GM04503 (cell line): Measurements from ENCODE around the gene MICAL2.

ENCODE experiments used
- DNase-seq: peaks from one replicate; pipeline ENCODE4 v3.0.0-alpha.2; 2012; ENCODE audit warnings: low read depth

The MICAL2 gene

GRCh38 chr11:12232817-12233601, 122.6 kb downstream of the MICAL2 start:
- peak; percentile 77 for DNase-seq

DNA sequence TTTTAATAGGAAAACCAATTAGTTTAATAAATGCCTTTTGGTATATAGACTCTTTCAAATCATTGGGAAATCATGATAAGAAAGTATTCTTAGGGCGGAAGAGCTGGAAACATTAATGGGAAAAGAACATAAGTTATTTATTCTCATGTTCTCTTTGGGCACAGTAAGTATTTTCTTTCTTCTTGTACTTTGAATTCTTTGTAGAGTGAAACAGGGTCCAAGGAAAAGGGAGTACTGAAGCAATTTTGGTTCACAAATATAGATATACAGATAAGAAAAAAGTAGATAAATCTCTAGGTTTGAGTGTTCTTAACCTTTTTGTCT, 123.2 kb downstream of the MICAL2 start:
- no peak for DNase-seq

- no peak for DNase-seq
Measured at GRCh38 chr11:12234221-12234620, 123.8 kb downstream of the MICAL2 start.

DNA sequence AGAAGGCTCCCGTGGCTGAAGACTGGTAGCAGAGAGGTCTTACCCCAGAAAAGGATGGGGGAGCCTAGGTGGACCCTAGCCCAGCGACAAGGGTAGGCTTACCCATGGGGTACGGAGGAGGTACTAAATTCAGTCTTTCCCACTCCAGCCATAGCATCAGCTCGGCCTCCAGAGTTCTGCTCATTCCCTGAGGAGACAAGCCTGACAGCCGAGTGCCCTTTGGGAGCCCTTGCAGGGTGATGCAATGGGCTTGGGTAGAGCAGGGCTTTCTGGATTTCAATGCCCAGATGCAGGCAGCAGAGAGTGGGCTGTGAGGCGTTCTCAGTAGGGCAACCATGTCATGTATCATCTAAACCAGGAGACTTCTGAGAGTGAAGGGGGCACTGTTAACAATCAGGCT, 124.7 kb downstream of the MICAL2 start:
- no peak for DNase-seq

DNA sequence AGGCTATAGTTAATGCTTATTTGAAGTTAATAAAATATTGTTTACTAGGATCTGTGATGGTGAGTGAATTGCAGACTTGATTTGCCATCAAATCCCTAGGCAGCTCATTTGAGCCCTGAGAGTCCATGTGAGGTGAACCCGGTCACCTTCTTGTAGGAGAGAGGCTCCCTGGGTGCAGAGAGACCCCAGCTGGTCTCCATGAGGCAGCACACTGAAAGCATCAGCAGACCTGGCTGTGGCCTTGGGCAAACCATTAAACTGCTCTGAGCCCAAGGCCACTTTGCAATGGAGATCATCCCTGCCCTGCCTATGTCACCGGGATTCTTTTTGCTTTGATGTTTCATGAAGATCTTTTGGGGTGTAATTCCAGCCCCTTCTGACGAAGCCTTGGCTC, 125.2 kb downstream of the MICAL2 start:
- DNase-seq: no peak

DNA sequence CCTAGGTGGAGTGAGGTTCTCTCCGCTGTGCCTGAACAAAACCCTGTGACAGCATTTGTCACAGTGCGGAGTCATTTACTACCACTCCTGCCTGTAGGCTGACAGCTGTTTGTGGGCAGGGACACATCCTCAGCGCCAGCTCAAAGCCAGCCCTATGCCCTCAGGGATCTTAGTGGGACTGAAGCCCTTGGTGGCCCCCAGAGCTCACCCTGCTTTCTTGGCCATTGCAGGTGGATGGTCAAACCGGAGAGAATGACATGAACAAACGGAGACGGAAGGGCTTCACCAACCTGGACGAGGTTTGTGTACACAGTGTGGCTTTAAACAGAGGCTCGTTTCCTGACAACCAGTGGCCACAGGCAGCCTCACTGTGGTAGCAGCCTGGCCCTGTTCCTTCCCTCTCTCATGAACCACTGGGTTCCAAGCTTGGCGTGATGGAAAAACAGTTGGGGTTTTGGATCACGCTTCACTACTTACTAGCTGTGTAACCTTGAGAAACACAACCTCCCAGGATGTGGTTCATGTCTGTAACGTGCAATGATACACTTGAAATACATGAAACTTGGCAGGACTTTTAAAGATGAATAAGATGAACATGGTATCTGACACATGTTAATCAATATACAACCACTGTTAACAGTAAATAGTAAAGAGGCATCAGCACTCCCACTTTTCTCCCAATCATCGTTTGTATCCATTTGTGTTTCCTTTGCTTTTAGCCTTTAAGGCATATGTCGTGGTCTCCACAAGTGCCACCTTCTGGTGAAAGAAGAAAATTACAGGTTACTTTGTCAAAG, 125.8 kb downstream of the MICAL2 start:
- peak; percentile 38 for DNase-seq

- no peak for DNase-seq
Measured at GRCh38 chr11:12236744-12237101, 126.3 kb downstream of the MICAL2 start.

- no peak for DNase-seq
Measured at GRCh38 chr11:12237381-12237784, 127.0 kb downstream of the MICAL2 start.

DNA sequence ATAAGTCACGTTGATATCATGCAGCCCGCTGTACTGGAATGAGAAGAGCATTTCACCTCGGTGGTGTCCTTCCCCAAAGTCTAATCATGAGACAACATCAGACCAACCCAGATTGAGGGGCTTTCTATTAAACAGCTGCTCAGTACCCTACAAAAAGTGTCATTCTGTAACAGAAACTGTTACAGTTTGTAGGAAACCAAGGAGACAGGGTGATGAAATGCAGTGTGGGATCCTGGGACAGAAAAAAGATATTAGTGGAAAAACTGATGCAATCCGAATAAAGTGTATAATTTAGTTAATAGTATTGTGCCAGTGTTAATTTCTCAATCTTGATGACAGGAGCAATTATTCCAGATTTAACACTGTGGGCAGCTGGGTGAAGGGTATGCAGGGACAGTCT, 128.0 kb downstream of the MICAL2 start:
- no peak for DNase-seq

GRCh38 chr11:12239396-12239795, 129.0 kb downstream of the MICAL2 start:
- DNase-seq: no peak

DNA sequence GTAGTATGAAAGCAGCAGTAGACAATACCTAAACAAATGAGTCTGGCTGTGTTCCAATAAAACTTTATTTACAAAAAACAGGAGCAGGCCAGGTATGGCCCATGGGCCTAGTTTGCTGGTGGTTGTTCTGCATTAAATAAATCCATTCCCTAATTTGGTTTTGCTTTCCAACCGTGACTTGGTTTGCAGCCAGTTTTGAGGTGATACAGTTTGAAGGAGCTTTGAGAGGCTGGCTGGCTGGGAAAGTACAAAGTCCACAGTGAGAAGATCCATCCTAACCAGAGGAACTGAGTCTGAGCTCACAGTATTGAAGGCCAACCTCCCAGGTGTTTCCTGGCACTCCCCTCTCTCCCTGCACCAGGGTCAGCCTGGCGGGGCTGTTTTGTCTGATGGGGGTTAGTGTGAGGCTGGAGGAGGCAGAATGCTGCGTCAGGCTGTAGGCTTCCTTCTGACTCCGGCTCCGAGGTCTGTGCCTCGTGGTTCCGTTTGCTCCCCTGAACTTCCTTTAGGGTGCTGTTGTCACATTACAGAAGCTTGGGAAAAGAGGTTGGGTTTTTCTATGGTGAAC, 129.5 kb downstream of the MICAL2 start:
- DNase-seq: no peak

GRCh38 chr11:12240677-12241076, 130.3 kb downstream of the MICAL2 start:
- no peak for DNase-seq

DNA sequence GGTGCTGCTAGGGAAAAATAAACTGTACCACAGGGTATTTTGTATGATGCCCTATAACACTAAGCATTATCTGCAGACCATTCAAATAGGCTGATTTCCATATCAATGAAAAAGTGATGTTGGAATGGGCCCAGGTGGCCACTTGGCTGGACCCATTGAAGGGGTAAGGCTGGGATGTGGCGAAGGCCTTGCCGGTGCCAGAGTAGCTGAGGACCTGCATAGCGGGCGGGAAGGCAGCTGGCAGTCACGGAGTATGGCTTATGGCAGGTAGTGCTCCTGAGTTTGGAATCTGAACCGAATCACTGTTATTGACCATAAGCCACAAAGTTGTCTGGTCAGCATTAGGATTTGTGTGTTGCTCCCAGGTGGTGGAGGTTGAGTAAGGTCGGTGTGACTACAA, 131.0 kb downstream of the MICAL2 start:
- no peak for DNase-seq

- DNase-seq: no peak
Measured at GRCh38 chr11:12241971-12242672, 131.7 kb downstream of the MICAL2 start.

GRCh38 chr11:12242966-12243365, 132.6 kb downstream of the MICAL2 start:
- no peak for DNase-seq

DNA sequence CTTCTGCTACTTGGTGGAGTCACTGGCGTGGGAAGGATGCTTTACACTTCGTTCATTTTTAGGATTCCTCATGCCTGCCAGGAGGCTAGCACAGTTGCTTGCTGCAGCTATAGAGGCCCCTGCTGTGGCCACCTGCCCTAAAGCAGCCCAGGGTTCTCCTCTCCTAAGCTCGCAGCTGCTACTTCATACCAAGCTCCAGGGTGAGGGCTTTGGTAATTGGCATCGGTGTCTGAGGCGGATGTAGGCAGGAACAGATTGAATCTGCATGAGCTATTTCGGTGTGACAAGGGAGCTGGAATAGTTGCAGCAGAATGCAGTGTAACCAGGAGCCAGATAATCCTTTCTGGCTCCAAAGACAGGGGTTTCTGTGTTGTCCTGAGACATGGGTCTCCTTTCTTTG, 133.1 kb downstream of the MICAL2 start:
- no peak for DNase-seq

- DNase-seq: no peak
Measured at GRCh38 chr11:12243911-12244550, 133.6 kb downstream of the MICAL2 start.

- no peak for DNase-seq
Measured at GRCh38 chr11:12245091-12245490, 134.7 kb downstream of the MICAL2 start.

DNA sequence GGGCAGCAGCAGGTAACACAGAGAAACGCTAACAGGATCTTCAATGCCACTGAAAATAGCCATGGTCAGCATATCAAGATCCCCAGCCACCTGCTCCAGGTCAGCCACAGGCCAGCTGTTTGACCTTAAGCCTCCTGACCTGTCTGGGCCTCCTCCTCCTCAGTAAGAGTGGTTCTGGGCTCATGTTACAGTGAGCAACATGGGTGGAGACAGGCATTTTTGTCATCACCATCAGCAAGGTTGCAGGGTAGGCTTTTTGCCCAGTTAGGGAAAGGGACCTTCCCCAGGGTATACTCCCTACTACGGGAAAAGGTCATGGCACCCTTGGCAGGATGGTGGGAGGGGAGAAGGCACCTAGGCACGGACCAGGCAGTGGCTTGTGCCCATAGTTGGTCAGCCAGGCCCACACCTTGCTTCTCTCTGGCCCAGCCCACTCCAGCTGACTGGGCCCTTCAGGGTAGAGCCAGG, 135.2 kb downstream of the MICAL2 start:
- DNase-seq: no peak

GRCh38 chr11:12246147-12246546, 135.8 kb downstream of the MICAL2 start:
- no peak for DNase-seq

DNA sequence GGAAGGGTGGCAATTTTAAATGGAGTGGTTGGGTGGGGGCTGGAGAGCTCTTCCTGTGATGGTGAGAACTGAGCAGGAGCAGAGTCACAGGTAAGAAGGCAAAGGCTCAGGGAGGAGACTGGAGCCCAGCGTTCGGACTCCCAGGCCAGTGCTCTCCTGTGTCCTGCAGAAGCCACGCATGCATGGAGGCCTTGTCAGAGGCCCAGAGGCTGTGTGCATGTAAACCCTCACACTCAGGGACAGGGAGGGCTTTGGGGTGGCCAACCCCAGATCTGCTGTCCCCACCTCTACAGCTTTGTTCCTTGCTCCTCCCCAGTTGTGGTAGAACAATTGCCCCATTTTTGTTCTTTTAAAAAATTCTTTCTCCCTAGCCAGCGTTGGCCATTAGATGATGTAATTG, 136.6 kb downstream of the MICAL2 start:
- no peak for DNase-seq
